ENCODE results near the gene ZNF335.

Gene ZNF335, protein sequence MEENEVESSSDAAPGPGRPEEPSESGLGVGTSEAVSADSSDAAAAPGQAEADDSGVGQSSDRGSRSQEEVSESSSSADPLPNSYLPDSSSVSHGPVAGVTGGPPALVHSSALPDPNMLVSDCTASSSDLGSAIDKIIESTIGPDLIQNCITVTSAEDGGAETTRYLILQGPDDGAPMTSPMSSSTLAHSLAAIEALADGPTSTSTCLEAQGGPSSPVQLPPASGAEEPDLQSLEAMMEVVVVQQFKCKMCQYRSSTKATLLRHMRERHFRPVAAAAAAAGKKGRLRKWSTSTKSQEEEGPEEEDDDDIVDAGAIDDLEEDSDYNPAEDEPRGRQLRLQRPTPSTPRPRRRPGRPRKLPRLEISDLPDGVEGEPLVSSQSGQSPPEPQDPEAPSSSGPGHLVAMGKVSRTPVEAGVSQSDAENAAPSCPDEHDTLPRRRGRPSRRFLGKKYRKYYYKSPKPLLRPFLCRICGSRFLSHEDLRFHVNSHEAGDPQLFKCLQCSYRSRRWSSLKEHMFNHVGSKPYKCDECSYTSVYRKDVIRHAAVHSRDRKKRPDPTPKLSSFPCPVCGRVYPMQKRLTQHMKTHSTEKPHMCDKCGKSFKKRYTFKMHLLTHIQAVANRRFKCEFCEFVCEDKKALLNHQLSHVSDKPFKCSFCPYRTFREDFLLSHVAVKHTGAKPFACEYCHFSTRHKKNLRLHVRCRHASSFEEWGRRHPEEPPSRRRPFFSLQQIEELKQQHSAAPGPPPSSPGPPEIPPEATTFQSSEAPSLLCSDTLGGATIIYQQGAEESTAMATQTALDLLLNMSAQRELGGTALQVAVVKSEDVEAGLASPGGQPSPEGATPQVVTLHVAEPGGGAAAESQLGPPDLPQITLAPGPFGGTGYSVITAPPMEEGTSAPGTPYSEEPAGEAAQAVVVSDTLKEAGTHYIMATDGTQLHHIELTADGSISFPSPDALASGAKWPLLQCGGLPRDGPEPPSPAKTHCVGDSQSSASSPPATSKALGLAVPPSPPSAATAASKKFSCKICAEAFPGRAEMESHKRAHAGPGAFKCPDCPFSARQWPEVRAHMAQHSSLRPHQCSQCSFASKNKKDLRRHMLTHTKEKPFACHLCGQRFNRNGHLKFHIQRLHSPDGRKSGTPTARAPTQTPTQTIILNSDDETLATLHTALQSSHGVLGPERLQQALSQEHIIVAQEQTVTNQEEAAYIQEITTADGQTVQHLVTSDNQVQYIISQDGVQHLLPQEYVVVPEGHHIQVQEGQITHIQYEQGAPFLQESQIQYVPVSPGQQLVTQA (N-terminal part only)

DNA sequence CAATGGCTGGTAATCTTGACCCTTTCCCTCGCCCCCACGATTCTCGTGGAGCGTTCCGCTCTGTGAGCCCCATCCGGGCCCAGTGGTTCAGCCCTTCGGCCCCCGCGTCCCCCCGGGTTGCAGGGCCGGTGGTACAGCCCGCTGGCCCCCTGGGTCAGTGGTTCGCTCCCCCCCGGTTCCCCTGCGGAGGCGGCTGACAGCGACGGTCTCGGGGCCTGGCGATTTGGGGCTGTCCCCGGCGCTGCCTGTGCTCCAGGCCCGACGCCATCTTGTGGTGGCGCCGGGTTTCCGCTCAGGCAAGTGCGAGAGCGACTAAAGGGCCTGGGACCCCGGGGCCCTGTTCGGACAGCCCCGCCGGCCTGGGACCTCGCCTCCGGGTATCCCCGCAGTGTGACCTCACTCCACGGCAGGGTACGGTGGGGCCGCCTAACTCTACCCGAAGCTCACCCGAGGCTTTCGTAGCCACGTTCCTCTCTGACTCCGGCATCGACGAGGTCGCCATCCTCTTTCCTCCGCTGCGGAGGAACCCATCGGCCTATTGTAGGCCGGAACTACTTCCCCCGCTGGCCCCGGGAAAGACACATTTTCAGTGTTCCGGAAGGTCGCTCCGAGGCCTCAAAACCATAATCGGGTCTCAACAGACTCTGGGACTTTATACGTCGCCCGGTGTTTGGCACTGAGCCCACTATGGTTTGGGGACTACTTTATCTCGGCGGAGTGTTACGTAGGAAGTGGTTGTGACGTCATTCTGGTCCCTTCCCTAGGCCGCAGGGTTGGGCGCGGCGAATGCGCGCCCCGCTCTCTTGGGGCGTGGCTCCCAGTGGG lies at the start of gene ZNF335:
Gene ZNF335 (minus strand): TSS at position 529 of the 825 bp plus-strand sequence. CDS start 793 bp downstream, outside the sequence.
- peak; percentile 39 for DNase-seq

DNA sequence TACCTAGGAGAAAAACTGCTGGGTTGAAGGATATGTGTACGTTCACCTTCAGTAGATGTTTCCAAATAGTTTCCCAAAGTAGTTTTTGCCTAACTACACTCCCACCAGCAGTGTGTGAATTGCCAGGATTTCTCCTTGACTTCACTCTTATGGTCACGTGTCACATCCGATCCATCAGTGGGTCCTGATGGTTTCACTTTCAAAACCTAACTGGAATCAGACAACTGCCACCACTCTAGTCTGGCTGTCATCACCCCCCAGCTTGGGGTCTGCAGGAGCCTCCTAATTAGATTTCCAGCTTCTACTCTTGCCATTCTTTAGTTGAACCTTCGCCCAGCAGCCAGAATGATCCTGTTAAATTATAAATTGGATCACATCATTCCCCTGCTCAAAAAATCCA lies 48.6 kb upstream of the ZNF335 start:
- DNase-seq, result no peak

DNA sequence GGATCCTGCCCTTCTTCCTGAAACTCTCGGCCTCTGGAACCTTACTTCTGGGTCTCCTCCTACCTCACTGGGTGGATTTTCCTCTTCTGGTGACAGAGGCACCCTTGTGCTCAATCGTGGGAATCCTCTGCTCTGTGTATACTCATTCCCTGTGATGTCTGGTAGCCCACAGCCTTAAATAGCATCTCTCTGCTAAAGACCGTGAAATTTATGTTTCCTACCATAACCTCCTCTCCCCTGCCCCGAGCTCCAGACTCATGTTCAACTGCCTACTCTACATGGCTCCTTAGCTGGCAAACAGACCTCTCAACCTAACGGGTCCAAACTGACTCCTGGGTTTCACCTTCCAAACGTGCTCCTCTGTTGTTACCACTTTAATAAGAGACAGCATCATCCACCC lies 46.6 kb upstream of the ZNF335 start:
- DNase-seq, result no peak

DNA sequence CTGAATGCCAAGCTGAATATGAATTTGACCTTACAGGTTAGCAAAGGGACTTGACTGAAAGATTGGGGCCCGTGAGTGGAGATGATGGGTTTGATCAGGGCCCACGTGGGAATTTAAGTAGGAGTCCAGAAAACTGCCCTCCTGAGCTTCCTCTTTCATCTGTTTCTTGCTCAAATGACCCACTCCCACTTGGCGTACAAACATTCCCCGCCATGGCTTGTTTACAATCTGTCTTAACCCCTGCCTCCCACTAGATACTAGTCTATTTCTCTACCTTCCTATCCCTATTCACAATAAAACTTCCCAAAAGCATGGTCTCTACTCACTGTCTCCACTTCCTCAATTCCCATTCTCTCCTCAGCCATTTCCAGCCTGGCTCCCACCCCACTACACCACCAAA lies 46.1 kb upstream of the ZNF335 start:
- no peak for DNase-seq

DNA sequence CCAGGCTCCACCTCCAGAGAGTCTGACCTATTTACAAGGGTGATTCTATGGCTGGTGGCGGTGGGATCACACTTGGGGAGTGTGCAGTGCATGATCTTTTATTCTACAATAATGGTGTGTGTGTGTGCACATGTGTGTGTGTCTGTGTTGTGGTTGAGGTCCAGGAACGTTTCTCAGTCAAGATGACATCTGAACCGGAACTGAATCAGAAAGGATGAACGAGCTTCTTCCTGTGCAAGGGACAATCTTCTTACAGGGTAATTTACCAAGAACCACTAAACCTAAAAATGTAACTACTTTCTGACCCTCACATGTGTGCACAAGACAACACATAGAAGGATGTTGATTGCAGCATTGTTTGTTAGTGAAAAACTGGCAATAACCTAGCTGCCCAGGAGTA lies 45.3 kb upstream of the ZNF335 start:
- no peak for DNase-seq

DNA sequence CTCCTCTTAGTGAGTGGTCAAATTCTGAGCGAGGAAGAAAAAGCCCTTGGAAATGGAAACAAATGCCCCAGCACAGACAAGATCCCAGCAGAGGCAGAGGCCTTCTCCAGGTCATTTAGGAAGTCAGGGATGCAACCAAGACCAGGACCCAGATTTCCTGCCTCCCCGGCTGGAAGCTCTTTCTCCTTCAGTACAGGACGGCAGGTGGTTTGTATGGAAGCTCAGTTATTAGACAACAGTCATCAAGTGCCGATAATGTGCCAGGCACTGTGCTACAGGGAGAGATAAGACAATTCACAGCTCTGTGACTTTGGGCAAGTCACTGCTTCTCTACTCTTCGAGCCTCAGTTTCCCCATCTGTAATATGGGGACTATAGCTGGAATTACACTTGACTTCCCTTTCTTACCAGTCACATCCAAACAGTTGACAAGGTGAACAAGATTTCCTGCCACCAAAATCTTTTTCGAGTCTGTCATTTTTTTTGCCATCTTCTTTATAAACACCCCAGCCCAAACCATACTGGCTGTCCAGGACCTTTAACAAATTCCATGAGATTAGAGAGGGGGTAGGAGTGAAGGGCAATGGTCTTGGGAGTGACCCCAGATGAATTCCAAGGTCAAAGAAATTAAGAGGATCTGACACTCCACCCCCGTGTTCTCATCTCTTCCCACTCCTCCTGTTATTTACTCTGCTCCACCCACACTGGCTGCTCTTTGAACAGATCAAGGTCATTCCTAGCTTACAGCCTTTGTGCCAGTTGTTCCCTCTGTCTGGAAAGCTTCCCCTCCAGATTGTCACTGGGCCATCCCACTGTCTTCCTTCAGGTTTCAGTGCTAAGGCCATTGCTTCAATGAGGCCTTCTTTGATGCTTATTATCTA lies 42.8 kb upstream of the ZNF335 start:
- no peak for DNase-seq

DNA sequence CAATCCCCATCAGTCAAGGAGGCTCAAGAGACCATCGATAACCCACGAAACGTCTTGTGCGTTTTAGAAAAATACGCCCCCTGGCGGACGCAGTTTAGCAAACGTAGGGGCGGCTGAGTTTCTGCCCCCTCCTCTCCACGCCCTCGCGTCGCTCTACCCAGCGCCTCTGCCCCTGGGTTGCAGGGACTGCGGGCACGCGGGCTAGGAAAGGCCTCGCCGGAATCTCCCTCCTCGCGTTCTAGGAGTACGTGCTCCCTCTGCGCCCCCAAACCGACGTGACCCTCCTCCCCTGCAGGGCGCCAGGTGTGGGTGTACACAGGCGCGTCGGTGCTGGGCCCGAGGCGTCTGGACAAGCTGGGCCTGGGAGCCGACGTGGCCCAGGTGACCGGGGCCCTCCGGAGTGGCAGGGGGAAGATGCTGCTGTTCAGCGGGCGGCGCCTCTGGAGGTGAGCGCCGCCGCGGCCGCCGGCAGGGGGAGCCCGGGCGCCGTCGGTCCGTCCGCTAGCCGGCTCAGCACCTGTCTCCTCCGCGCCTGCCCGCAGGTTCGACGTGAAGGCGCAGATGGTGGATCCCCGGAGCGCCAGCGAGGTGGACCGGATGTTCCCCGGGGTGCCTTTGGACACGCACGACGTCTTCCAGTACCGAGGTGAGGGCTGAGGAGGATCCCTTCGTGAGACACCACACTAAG lies 42.0 kb upstream of the ZNF335 start:
- DNase-seq, result peak; percentile 40

DNA sequence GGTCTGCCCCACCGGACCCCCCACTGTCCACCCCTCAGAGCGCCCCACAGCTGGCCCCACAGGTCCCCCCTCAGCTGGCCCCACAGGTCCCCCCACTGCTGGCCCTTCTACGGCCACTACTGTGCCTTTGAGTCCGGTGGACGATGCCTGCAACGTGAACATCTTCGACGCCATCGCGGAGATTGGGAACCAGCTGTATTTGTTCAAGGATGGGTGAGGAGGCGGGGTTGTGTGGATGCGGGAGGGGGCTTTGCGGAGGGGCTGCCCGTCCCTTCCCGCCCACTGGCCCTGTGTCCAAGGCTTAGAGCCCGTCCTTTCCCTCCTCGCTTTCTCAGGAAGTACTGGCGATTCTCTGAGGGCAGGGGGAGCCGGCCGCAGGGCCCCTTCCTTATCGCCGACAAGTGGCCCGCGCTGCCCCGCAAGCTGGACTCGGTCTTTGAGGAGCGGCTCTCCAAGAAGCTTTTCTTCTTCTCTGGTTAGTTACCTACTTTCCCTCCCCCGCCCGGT lies 41.4 kb upstream of the ZNF335 start:
- DNase-seq, result no peak

DNA sequence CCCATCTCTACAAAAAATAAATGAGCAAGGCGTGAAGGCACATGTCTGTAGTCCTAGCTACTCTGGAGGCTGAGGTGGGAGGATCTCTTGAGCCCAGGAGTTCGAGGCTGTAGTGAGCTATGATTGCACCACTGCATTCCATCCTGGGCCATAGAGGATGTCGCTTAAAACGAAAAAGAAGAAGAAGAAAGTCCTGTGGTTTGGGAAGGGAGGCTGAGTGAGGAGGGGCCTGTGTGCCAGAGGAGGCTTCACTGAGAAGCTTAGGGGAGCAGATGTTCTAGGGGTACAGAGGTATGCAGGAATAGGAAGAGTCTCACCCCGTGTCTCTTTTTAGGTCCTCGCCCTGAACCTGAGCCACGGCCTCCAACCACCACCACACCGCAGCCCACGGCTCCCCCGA lies 40.9 kb upstream of the ZNF335 start:
- DNase-seq, result no peak

DNA sequence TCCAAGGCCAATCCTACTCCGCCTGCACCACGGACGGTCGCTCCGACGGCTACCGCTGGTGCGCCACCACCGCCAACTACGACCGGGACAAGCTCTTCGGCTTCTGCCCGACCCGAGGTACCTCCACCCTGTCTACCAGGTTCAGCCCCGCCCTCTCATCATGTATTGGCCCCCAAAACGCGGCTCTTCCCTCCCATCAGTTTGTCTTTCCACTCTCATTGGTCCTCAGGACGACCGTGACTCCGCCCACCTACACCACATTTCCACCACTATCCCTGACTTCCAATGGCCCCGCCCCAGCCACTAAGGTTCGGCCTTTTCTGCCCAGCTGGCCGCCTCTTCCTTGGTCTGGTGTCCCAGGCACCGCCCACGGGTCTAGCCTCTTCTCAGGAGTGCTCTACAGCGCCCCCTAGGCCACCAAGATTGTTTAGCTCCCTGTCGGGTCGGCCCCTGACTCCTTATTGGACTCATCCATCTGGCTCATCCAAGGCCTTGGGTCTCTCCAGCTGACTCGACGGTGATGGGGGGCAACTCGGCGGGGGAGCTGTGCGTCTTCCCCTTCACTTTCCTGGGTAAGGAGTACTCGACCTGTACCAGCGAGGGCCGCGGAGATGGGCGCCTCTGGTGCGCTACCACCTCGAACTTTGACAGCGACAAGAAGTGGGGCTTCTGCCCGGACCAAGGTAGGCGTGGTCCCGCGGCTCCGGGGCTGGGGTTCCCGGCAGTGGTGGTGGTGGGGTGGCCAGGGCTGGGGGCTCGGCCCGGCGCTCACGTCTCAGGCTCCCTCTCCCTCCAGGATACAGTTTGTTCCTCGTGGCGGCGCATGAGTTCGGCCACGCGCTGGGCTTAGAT lies 39.9 kb upstream of the ZNF335 start:
- no peak for DNase-seq

DNA sequence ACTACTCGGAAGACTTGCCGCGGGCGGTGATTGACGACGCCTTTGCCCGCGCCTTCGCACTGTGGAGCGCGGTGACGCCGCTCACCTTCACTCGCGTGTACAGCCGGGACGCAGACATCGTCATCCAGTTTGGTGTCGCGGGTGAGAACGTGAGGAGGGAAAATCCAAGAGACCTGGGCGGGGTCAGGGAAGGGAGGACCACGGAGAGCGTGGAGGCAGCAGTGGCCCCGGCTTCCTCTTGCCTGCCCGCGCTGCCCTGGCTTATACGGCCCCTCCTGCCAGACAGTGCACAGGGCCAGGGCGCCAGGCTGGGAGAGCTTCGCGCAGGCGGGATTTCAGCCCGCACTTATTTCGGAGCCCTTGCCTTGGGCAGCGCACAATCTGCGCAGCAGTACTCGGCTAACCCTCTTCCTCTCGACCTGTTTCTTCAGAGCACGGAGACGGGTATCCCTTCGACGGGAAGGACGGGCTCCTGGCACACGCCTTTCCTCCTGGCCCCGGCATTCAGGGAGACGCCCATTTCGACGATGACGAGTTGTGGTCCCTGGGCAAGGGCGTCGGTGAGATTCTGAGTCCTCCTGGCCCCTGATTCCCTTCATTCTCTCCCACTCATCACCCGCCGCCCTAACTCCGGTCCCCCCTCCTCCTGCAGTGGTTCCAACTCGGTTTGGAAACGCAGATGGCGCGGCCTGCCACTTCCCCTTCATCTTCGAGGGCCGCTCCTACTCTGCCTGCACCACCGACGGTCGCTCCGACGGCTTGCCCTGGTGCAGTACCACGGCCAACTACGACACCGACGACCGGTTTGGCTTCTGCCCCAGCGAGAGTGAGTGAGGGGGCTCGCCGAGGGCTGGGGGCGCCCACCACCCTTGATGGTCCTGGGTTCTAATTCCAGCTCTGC lies 38.7 kb upstream of the ZNF335 start:
- DNase-seq, result no peak

DNA sequence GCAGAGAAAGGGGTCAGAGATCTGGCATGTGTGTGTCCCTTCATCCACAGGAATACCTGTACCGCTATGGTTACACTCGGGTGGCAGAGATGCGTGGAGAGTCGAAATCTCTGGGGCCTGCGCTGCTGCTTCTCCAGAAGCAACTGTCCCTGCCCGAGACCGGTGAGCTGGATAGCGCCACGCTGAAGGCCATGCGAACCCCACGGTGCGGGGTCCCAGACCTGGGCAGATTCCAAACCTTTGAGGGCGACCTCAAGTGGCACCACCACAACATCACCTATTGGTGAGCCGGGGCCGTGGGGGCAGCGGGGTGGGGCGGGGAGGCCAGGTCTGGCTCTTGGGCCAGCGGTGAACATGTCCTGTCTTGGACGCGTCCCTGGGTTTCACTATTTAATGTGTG lies 37.8 kb upstream of the ZNF335 start:
- no peak for DNase-seq

DNA sequence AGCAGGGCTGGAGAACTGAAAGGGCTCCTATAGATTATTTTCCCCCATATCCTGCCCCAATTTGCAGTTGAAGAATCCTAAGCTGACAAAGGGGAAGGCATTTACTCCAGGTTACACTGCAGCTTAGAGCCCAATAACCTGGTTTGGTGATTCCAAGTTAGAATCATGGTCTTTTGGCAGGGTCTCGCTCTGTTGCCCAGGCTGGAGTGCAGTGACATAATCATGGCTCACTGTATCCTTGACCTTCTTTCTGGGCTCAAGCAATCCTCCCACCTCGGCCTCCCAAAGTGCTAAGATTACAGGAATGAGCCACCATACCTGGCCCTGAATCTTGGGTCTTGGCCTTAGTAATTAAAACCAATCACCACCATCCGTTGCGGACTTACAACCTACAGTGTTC lies 35.7 kb upstream of the ZNF335 start:
- no peak for DNase-seq

DNA sequence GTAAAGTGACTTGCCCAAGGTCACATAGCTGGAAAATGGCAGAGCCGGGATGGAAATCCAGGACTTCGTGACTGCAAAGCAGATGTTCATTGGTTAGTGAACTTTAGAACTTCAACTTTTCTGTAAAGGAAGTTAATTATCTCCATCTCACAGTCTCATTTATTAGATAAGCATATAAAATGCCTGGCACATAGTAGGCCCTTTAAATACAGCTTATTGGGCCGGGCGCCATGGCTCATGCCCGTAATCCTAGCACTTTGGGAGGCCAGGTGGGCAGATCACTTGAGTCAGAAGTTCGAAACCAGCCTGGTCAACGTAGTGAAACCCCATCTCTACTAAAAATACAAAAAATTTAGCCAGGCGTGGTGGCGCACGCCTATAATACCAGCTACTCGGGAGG lies 35.0 kb upstream of the ZNF335 start:
- no peak for DNase-seq

DNA sequence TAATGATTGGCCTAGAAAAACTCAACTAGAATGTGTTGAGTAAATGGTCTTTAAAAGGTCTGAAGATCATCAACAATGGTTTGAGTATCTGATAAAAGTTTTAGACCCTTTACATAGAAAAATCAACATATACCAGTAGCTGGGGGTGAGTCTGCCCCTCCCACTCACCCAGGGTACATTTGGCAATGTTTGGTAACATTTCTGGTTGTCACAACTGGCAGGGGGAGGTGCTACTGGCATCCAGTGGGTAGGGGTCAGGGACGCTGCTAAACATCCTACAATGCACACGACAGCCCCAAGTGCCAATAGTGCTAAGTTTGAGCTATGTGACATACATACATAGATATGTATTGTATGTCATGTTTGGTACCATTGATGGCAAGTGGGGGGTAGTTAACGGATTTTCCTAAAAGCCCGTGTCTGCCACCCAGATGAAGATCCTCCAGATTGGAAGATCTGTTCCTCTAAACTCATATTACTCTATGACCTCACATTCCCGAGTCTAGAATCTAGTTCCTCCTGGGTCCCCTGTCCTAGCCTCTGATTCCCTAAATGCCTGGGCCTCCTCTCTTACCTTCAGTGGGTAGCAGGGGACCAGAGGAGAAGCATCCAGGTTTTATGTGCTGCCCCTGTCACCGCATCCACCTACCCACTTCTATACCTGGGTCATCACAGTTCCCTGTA lies 34.2 kb upstream of the ZNF335 start:
- DNase-seq, result no peak

DNA sequence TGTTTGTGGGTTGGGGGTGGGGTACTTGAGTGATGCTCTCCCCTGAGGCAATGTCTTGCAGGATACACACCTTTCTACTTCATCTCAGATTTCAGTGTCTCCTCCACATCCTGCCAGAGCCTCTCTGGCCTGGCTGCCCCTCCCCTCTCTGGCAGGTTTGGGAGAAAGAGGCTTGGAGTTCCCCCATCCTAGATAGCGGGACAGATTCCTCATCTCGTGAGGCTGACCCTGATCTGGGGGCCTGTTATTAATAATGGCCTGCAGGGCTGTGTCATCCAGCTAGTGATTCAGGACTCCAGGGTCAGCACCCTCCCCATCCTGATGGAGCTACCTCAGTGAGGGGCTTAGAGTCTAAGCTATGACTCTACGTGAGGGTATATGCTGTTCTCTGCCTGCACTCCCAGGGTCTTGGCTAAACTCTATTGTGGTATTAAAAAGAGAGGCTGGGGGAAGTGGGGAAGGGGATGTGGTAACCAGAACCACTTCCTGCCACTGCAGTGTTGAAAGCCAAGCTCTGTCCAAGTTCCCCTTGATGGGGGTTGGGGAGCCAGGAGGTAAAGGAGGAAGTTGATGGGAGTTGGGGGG lies 33.0 kb upstream of the ZNF335 start:
- DNase-seq, result no peak

DNA sequence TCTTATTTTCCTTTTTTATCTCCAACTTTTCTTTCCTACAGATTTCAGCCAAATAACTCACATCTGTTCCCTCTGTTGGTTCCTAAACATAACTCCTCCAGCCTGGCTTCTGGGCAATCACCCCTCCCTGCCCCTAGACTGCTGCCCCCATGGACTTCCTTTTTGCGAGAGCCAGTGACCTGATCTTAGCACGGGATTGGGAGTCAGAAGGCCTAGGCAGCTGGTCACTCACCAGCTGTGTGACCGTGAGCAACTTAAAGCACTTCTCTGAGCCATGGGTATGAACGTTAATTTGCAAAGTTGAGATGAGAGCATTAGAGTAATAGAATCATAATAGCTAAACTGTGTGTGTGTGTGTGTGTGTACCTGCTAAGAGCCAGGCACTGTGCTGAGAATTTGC lies 32.2 kb upstream of the ZNF335 start:
- DNase-seq, result no peak

All from NCI-H2081 treated with DMSO at 0.1 percent for 48 hours (cell line).